Eye (tissue), 1 donor: ENCODE results near the gene GULP1.
"Not testable (repeated sequence)": the region's sequence is repeated elsewhere in the genome, so short reads cannot be mapped to it uniquely, and the experiment has no call there.

Source experiments
- DNase-seq: peaks from one replicate; pipeline ENCODE4 v3.0.0-alpha.2; 2015

The GULP1 gene

GRCh38 chr2:188569431-188570165 lies 277.9 kb downstream of the GULP1 start:
- peak; percentile 11 for DNase-seq

- peak; percentile 31 for DNase-seq
These were observed 278.7 kb downstream of the GULP1 start for GRCh38 chr2:188570370-188570769.

GRCh38 chr2:188571543-188572303 lies 280.0 kb downstream of the GULP1 start:
- no peak for DNase-seq

GRCh38 chr2:188572592-188572991 lies 280.9 kb downstream of the GULP1 start:
- DNase-seq: no peak

- no peak for DNase-seq
These were observed 281.8 kb downstream of the GULP1 start for GRCh38 chr2:188573453-188573852.

- no peak for DNase-seq
These were observed 284.3 kb downstream of the GULP1 start for GRCh38 chr2:188576006-188576405.

GRCh38 chr2:188576651-188577050 lies 285.0 kb downstream of the GULP1 start:
- DNase-seq: peak; percentile 72

GRCh38 chr2:188577231-188577630 lies 285.6 kb downstream of the GULP1 start:
- no peak for DNase-seq

- no peak for DNase-seq
These were observed 289.1 kb downstream of the GULP1 start for GRCh38 chr2:188580738-188581137.

- no peak for DNase-seq
These were observed 290.5 kb downstream of the GULP1 start for GRCh38 chr2:188582211-188582610.

GRCh38 chr2:188588235-188588634 lies 296.6 kb downstream of the GULP1 start:
- no peak for DNase-seq

- peak; percentile 19 for DNase-seq
These were observed 304.4 kb downstream of the GULP1 start for GRCh38 chr2:188596054-188596453.

GRCh38 chr2:188598551-188598950 lies 306.9 kb downstream of the GULP1 start:
- no peak for DNase-seq

- DNase-seq: no peak
These were observed 307.5 kb downstream of the GULP1 start for GRCh38 chr2:188599140-188599539.

GRCh38 chr2:188600536-188601210 lies 309.0 kb downstream of the GULP1 start:
- DNase-seq: no peak

- no peak for DNase-seq
These were observed 309.7 kb downstream of the GULP1 start for GRCh38 chr2:188601391-188601790.

GRCh38 chr2:188601927-188602326 lies 310.3 kb downstream of the GULP1 start:
- no peak for DNase-seq

- no peak for DNase-seq
These were observed 312.9 kb downstream of the GULP1 start for GRCh38 chr2:188604579-188604978.

- not testable (repeated sequence) for DNase-seq
These were observed 314.2 kb downstream of the GULP1 start for GRCh38 chr2:188605609-188606584.

GRCh38 chr2:188606596-188606995 lies 314.9 kb downstream of the GULP1 start:
- DNase-seq: not testable (repeated sequence)

- no peak for DNase-seq
These were observed 315.8 kb downstream of the GULP1 start for GRCh38 chr2:188607501-188607900.

- no peak for DNase-seq
These were observed 317.8 kb downstream of the GULP1 start for GRCh38 chr2:188609321-188610049.
